Esophagus muscularis mucosa (tissue), 4 donors: ENCODE measurements around the gene CDS2. TPM values are rescaled to one million over a fixed set of nuclear protein-coding genes. Genes with fewer than 3 reads are reported as not detected.

ENCODE experiments used
- DNase-seq: peaks from one replicate; pipeline ENCODE4 v3.0.0-alpha.2; 2017; ENCODE audit errors: extremely low spot score
- H3K27ac ChIP-seq, 4 donors: fragments of 200-600 bp; sonication (generic); replicated peaks in 1 of 4; 1 replicate in 3 of 4; 2 replicates in 1 of 4; pipeline ENCODE4 v1.5.1; 2016 to 2019; ENCODE audit warnings: mild to moderate bottlenecking in 1 of 4
- H3K27me3 ChIP-seq, 4 donors: fragments of 200-600 bp; sonication (generic); one replicate each; pipeline versions ENCODE4 v1.5.1 to v1.6.0; 2016 to 2019
- H3K36me3 ChIP-seq, 4 donors: fragments of 200-600 bp; sonication (generic); one replicate each; pipeline ENCODE4 v1.5.1; 2016 to 2019
- H3K4me1 ChIP-seq, 4 donors: fragments of 200-600 bp; sonication (generic); one replicate each; pipeline ENCODE4 v1.5.1; 2016 to 2019
- H3K4me3 ChIP-seq, 4 donors: fragments of 200-600 bp; sonication (generic); 1 replicate in 2 of 4; 2 replicates in 2 of 4; pipeline ENCODE4 v1.5.1; 2016 to 2019; ENCODE audit warnings: mild to moderate bottlenecking in 4 of 4, moderate library complexity in 1 of 4
- H3K9me3 ChIP-seq, 4 donors: fragments of 200-600 bp; sonication (generic); 1 replicate in 3 of 4; 2 replicates in 1 of 4; pipeline ENCODE4 v1.5.1; 2016 to 2019
- CTCF ChIP-seq, 3 experiments: fragments of 200-600 bp in 2 of 3; fragments of 450-650 bp in 1 of 3; sonication (generic) in 2 of 3; IDR thresholded peaks; one replicate each; pipeline ENCODE4 v1.5.1; 2017 to 2019; ENCODE audit warnings: antibody characterized with exemption in 3 of 3, mild to moderate bottlenecking in 2 of 3, moderate library complexity in 1 of 3
- EP300 ChIP-seq: sonication (generic); formaldehyde crosslinking; IDR thresholded peaks from one replicate; pipeline ENCODE4 v1.6.1; 2017; ENCODE audit warnings: antibody characterized with exemption
- POLR2A ChIP-seq: fragments of 450-650 bp; IDR thresholded peaks from one replicate; pipeline ENCODE4 v1.6.1; 2017; ENCODE audit warnings: antibody characterized with exemption, moderate library complexity, mild to moderate bottlenecking, low read depth
- POLR2AphosphoS5 ChIP-seq, 2 donors: sonication (generic); formaldehyde crosslinking; IDR thresholded peaks; one replicate each; pipeline ENCODE4 v1.6.1; 2017; ENCODE audit warnings: antibody characterized with exemption in 2 of 2
- WGBS: methylation state at CpG from one replicate; pipeline ENCODE4 v1.1.5; 2018; 5-methylcytosine and 5-hydroxymethylcytosine counted together
- intact Hi-C: fragments of 100-400 bp; cut with DNase I; formaldehyde crosslinking; loops from one replicate; pipeline ENCODE4 v1.15.1; 2023
- total RNA-seq, 4 donors: library from RNA; depleted of rRNA; stranded (reverse); fragments of >200 nt; gene quantifications; one replicate each; pipeline versions ENCODE4 v1.1.0 to v1.2.1, GENCODE V29; 2016

CDS2 gene
- total RNA-seq, 4 donors from 2014 or later: 54.8 to 83.1 (median 69.7) TPM

- no peak overlapping the region for H3K4me3 ChIP-seq
- no peaks in the 10 kb centered on the region for H3K9me3 ChIP-seq
- 40% methylated on average over 13 of the region's 14 CpGs for WGBS
- peaks cover 0 to 30% (median 16%) of the 10 kb centered on the region in 4 donors for H3K36me3 ChIP-seq
- peak; percentile 52 to 55 for TF ChIP-seq POLR2AphosphoS5 (IDR thresholded peaks at IDR 0.05)
- TF ChIP-seq POLR2A: no peak
- H3K27me3 ChIP-seq: no peaks in the 10 kb centered on the region
- DNase-seq: no peak
- peaks cover 75 to 81% (median 78%) of the 10 kb centered on the region in 4 donors for H3K4me1 ChIP-seq
- H3K27ac ChIP-seq: peak overlapping the region; percentile 58 to 73 (median 60)
- intact Hi-C loops: no loop called here
Measured at GRCh38 chr20:5171064-5171789, 44.4 kb downstream of the CDS2 start.

GRCh38 chr20:5171790-5172164 lies 45.0 kb downstream of the CDS2 start:
- intact Hi-C loops: no loop called here
- no peaks in the 10 kb centered on the region for H3K9me3 ChIP-seq
- no peak for TF ChIP-seq EP300
- no peak for TF ChIP-seq POLR2A
- TF ChIP-seq POLR2AphosphoS5 (IDR thresholded peaks at IDR 0.05): no peak
- no peak for TF ChIP-seq CTCF (IDR thresholded peaks at IDR 0.05)
- H3K27me3 ChIP-seq: no peaks in the 10 kb centered on the region
- no peak for DNase-seq
- H3K27ac ChIP-seq: peak overlapping the region; percentile 58 to 73 (median 60)
- no peak overlapping the region for H3K4me3 ChIP-seq
- peaks cover 71 to 81% (median 74%) of the 10 kb centered on the region in 4 donors for H3K4me1 ChIP-seq
- H3K36me3 ChIP-seq: peaks cover 0 to 36% (median 21%) of the 10 kb centered on the region in 4 donors
- 45% methylated on average over 4 of the region's 4 CpGs for WGBS

- no peak for TF ChIP-seq POLR2A
- no peak for TF ChIP-seq CTCF (IDR thresholded peaks at IDR 0.05)
- no peak for TF ChIP-seq EP300
- no peak for TF ChIP-seq POLR2AphosphoS5 (IDR thresholded peaks at IDR 0.05)
- H3K36me3 ChIP-seq: peaks cover 0 to 40% (median 26%) of the 10 kb centered on the region in 4 donors
- H3K27ac ChIP-seq: peak overlapping the region in 3 of 4 donors; percentile 59 to 73 (median 60)
- DNase-seq: no peak
- no peak overlapping the region for H3K4me3 ChIP-seq
- H3K27me3 ChIP-seq: no peaks in the 10 kb centered on the region
- H3K9me3 ChIP-seq: no peaks in the 10 kb centered on the region
- WGBS: 70% methylated on average over 8 of the region's 8 CpGs
- intact Hi-C loops: no loop called here
- peaks cover 67 to 81% (median 70%) of the 10 kb centered on the region in 4 donors for H3K4me1 ChIP-seq
Measured at GRCh38 chr20:5172167-5172601, 45.4 kb downstream of the CDS2 start.

- no peaks in the 10 kb centered on the region for H3K27me3 ChIP-seq
- no peaks in the 10 kb centered on the region for H3K9me3 ChIP-seq
- intact Hi-C loops: no loop called here
- H3K4me1 ChIP-seq: peaks cover 68 to 83% (median 68%) of the 10 kb centered on the region in 4 donors
- no peak overlapping the region for H3K4me3 ChIP-seq
- 90% methylated on average over 8 of the region's 8 CpGs for WGBS
- peak overlapping the region in 3 of 4 donors; percentile 12 to 73 (median 59) for H3K27ac ChIP-seq
- no peak for TF ChIP-seq POLR2AphosphoS5 (IDR thresholded peaks at IDR 0.05)
- no peak for TF ChIP-seq CTCF (IDR thresholded peaks at IDR 0.05)
- no peak for TF ChIP-seq POLR2A
- TF ChIP-seq EP300: no peak
- H3K36me3 ChIP-seq: peaks cover 0 to 48% (median 30%) of the 10 kb centered on the region in 4 donors
- no peak for DNase-seq
Measured at GRCh38 chr20:5172903-5173463, 46.2 kb downstream of the CDS2 start.

- Histone ChIP-seq H3K4me3 (no peak overlapping the region), H3K4me1 (peaks cover 61 to 85% (median 67%) of the 10 kb centered on the region in 4 donors), H3K36me3 (peaks cover 0 to 56% (median 37%) of the 10 kb centered on the region in 4 donors), H3K9me3 (no peaks in the 10 kb centered on the region), H3K27ac (no peak overlapping the region), H3K27me3 (no peaks in the 10 kb centered on the region)
- WGBS: 75% methylated on average over 4 of the region's 4 CpGs
- no peak for DNase-seq
- intact Hi-C loops: no loop called here
- TF ChIP-seq EP300 (no peak), POLR2AphosphoS5 (IDR thresholded peaks at IDR 0.05) (no peak), POLR2A (no peak), CTCF (IDR thresholded peaks at IDR 0.05) (no peak)
Measured at GRCh38 chr20:5173751-5174150, 46.9 kb downstream of the CDS2 start.
